Mesenchymal stem cell (in vitro differentiated cells and primary cell): ENCODE data around the gene RHAG.

ENCODE experiments used
- DNase-seq: peaks from one replicate; pipeline ENCODE4 v3.0.0-alpha.2; 2013
- H2AFZ ChIP-seq: one replicate; pipeline ENCODE4 v1.6.1; 2013; ENCODE audit warnings: low read depth, mild to moderate bottlenecking, control low read depth, inconsistent platforms, low read length, moderate library complexity
- H2AK5ac ChIP-seq: 2 replicates; pipeline ENCODE4 v1.6.1; 2013; ENCODE audit warnings: low read length, moderate library complexity, mild to moderate bottlenecking, inconsistent platforms; ENCODE audit not compliant: severe bottlenecking
- H2BK120ac ChIP-seq: one replicate; pipeline ENCODE4 v1.6.1; 2013; ENCODE audit warnings: low read depth, mild to moderate bottlenecking, inconsistent platforms, low read length, moderate library complexity
- H2BK12ac ChIP-seq, 2 experiments: one replicate each; pipeline ENCODE4 v1.6.1; 2013; ENCODE audit warnings: inconsistent platforms in 2 of 2, low read length in 2 of 2, mild to moderate bottlenecking in 2 of 2, moderate library complexity in 2 of 2, control low read depth in 1 of 2
- H2BK15ac ChIP-seq: one replicate; pipeline ENCODE4 v1.6.1; 2013; ENCODE audit warnings: mild to moderate bottlenecking, low read depth, inconsistent platforms; ENCODE audit not compliant: poor library complexity, severe bottlenecking
- H2BK5ac ChIP-seq: 2 replicates; pipeline ENCODE4 v1.6.1; 2013; ENCODE audit warnings: low read depth, mild to moderate bottlenecking, low read length, control low read depth, inconsistent platforms; ENCODE audit not compliant: poor library complexity, severe bottlenecking
- H3K14ac ChIP-seq, 2 experiments: one replicate each; pipeline ENCODE4 v1.6.1; 2013; ENCODE audit warnings: inconsistent platforms in 2 of 2, low read length in 2 of 2, control low read depth in 1 of 2, mild to moderate bottlenecking in 1 of 2, moderate library complexity in 1 of 2
- H3K18ac ChIP-seq, 2 experiments: one replicate each; pipeline ENCODE4 v1.6.1; 2013; ENCODE audit warnings: inconsistent platforms in 2 of 2, low read length in 2 of 2, control low read depth in 1 of 2, low read depth in 1 of 2, mild to moderate bottlenecking in 1 of 2
- H3K23ac ChIP-seq, 2 experiments: one replicate each; pipeline ENCODE4 v1.6.1; 2013; ENCODE audit warnings: inconsistent platforms in 2 of 2, low read length in 2 of 2, mild to moderate bottlenecking in 2 of 2, moderate library complexity in 2 of 2, control low read depth in 1 of 2
- H3K27ac ChIP-seq: 2 replicates; pipeline ENCODE4 v1.5.1; 2013; ENCODE audit warnings: mild to moderate bottlenecking, moderate library complexity, low read length, control low read depth, inconsistent platforms; ENCODE audit not compliant: poor library complexity, severe bottlenecking
- H3K27me3 ChIP-seq, 2 experiments: 2 replicates each; pipeline versions ENCODE4 v1.6.1 to v1.7.0; 2013; ENCODE audit warnings: low read length in 2 of 2, mild to moderate bottlenecking in 2 of 2, moderate library complexity in 2 of 2, control low read depth in 1 of 2, inconsistent platforms in 1 of 2; ENCODE audit not compliant: control insufficient read depth in 1 of 2, insufficient read depth in 1 of 2
- H3K36me3 ChIP-seq, 2 experiments: 2 replicates each; pipeline versions ENCODE4 v1.6.1 to v1.7.0; 2013; ENCODE audit warnings: low read length in 2 of 2, control low read depth in 1 of 2, inconsistent platforms in 1 of 2, low read depth in 1 of 2, mild to moderate bottlenecking in 1 of 2; ENCODE audit not compliant: insufficient read depth in 2 of 2, control insufficient read depth in 1 of 2
- H3K4ac ChIP-seq, 2 experiments: one replicate each; pipeline ENCODE4 v1.6.1; 2013; ENCODE audit warnings: inconsistent platforms in 2 of 2, low read length in 2 of 2, mild to moderate bottlenecking in 2 of 2, moderate library complexity in 2 of 2, control low read depth in 1 of 2, low read depth in 1 of 2
- H3K4me1 ChIP-seq: 2 replicates; pipeline ENCODE4 v1.6.1; 2013; ENCODE audit warnings: low read depth, low read length, control low read depth; ENCODE audit not compliant: control insufficient read depth, insufficient read depth
- H3K4me2 ChIP-seq: 2 replicates; pipeline ENCODE4 v1.6.1; 2013; ENCODE audit warnings: low read length, mild to moderate bottlenecking, inconsistent platforms; ENCODE audit not compliant: poor library complexity, severe bottlenecking
- H3K4me3 ChIP-seq, 2 experiments: 2 replicates each; pipeline versions ENCODE4 v1.5.1 to v1.7.0; 2013; ENCODE audit warnings: low read length in 2 of 2, mild to moderate bottlenecking in 2 of 2, control low read depth in 1 of 2, low read depth in 1 of 2; ENCODE audit not compliant: insufficient read depth in 1 of 2
- H3K79me1 ChIP-seq: replicated peaks from 2 replicates; pipeline ENCODE4 v1.6.1; 2013; ENCODE audit warnings: mild to moderate bottlenecking, control low read depth, low read length, inconsistent platforms; ENCODE audit not compliant: poor library complexity, severe bottlenecking
- H3K9ac ChIP-seq: 2 replicates; pipeline ENCODE4 v1.7.0; 2013; ENCODE audit warnings: mild to moderate bottlenecking, low read length, moderate library complexity
- H3K9me3 ChIP-seq: 2 replicates; pipeline ENCODE4 v1.7.0; 2013; ENCODE audit warnings: mild to moderate bottlenecking, low read length; ENCODE audit not compliant: control insufficient read depth
- H4K8ac ChIP-seq: one replicate; pipeline ENCODE4 v1.6.1; 2013; ENCODE audit warnings: inconsistent platforms, mild to moderate bottlenecking, low read length, moderate library complexity
- H4K91ac ChIP-seq: one replicate; pipeline ENCODE4 v1.6.1; 2013; ENCODE audit warnings: mild to moderate bottlenecking, low read length, inconsistent platforms
- WGBS: methylation state at CpG from one replicate; pipeline ENCODE4 v1.1.7; 2013; ENCODE audit warnings: mixed read lengths; 5-methylcytosine and 5-hydroxymethylcytosine counted together

Gene RHAG

GRCh38 chr6:49555951-49556350, 80.7 kb downstream of the RHAG start:
- Histone ChIP-seq H3K4me3 (no peak overlapping the region), H3K4ac (no peak overlapping the region), H3K27ac (no peak overlapping the region), H4K8ac (no peak overlapping the region), H3K14ac (no peak overlapping the region), H3K36me3 (no peaks in the 10 kb centered on the region), H2BK120ac (no peak overlapping the region), H3K79me1 (peaks cover under 1% of the 10 kb centered on the region), H3K9ac (no peak overlapping the region), H3K4me2 (no peak overlapping the region), H4K91ac (no peak overlapping the region), H3K4me1 (peaks cover 3% of the 10 kb centered on the region), H3K18ac (no peak overlapping the region), H2BK12ac (no peak overlapping the region), H3K23ac (no peak overlapping the region), H2BK5ac (no peak overlapping the region), H2AFZ (no peak overlapping the region), H2AK5ac (no peak overlapping the region), H3K9me3 (no peaks in the 10 kb centered on the region), H2BK15ac (no peak overlapping the region), H3K27me3 (peaks cover 0 to 16% of the 10 kb centered on the region in 2 experiments)
- no peak for DNase-seq
- WGBS, result 100% methylated on average over 3 of the region's 4 CpGs
